K562 (cell line): Measurements from ENCODE around the gene PMPCA. TPM values are rescaled to one million over a fixed set of nuclear protein-coding genes. Genes with fewer than 3 reads are reported as not detected.

Experiments used
- GATAD2B ChIP-seq: fragments of 450-650 bp; IDR thresholded peaks from 2 replicates; pipeline ENCODE4 v1.6.1; 2017; ENCODE audit warnings: mild to moderate bottlenecking, borderline replicate concordance
- GTF2B ChIP-seq: IDR thresholded peaks from 2 replicates; pipeline ENCODE4 v1.6.1; 2011; ENCODE audit not compliant: insufficient read length; ENCODE audit errors: extremely low read depth
- MGA ChIP-seq: fragments of 450-650 bp; IDR thresholded peaks from 2 replicates; pipeline ENCODE4 v1.6.1; 2016; ENCODE audit warnings: mild to moderate bottlenecking, moderate library complexity
- NKRF ChIP-seq: fragments of 450-650 bp; IDR thresholded peaks from 2 replicates; pipeline ENCODE4 v1.6.1; 2016; ENCODE audit warnings: borderline replicate concordance
- SIRT6 ChIP-seq: IDR thresholded peaks from one replicate; pipeline ENCODE4 v1.6.1; 2012; ENCODE audit warnings: low read depth, mild to moderate bottlenecking, control low read depth, inconsistent platforms, low read length, moderate library complexity
- TAF7 ChIP-seq: fragments of 450-650 bp; IDR thresholded peaks from 2 replicates; pipeline ENCODE4 v1.6.1; 2016; ENCODE audit warnings: missing genetic modification characterization, missing compliant biosample characterization
- YBX1 ChIP-seq: fragments of 450-650 bp; IDR thresholded peaks from 2 replicates; pipeline ENCODE4 v1.7.1; 2016; ENCODE audit warnings: mild to moderate bottlenecking
- ZNF282 ChIP-seq: sonication (generic); formaldehyde crosslinking; IDR thresholded peaks from 2 replicates; pipeline ENCODE4 v1.8.1; 2023; ENCODE audit warnings: missing genetic modification reagents
- ZNF740 ChIP-seq, 3 experiments: fragments of 200-800 bp in 1 of 3; sonication (Bioruptor generic) in 1 of 3; sonication (generic) in 1 of 3; formaldehyde crosslinking in 1 of 3; IDR thresholded peaks; 2 replicates each; pipeline versions ENCODE4 v1.6.1 to v1.8.0; 2016 to 2022; ENCODE audit warnings: mild to moderate bottlenecking in 2 of 3, missing compliant biosample characterization in 2 of 3, missing genetic modification characterization in 2 of 3, missing genetic modification reagents in 1 of 3
- polyA plus RNA-seq, 8 experiments: library from polyadenylated mRNA; depleted of rRNA in 4 of 8; stranded (reverse) in 5 of 8; unstranded in 3 of 8; fragments of >200 nt; fragmentation: Nextera tagmentation in 2 of 8; fragmentation: Illumina TruSeq in 1 of 8; extraction: Ambion mirVana in 2 of 8; extraction: Trizol in 1 of 8; gene quantifications; 2 replicates each; pipeline versions ENCODE4 v1.2.1 to v1.2.3, GENCODE V29; 2011 to 2014; ENCODE audit warnings: inconsistent platforms in 1 of 8, missing spikeins in 1 of 8
- total RNA-seq, 7 experiments: library from RNA; depleted of rRNA in 6 of 7; stranded (reverse); fragments of >200 nt in 6 of 7; fragmentation: Illumina TruSeq in 2 of 7; extraction: Trizol in 2 of 7; gene quantifications; 2 replicates each; pipeline versions ENCODE4 v1.2.1 to v1.2.3, GENCODE V29; 2011 to 2021; ENCODE audit warnings: low replicate concordance in 1 of 7

PMPCA gene
- total and polyA plus RNA-seq, 9 of the 15 experiments (the other 6 are each of a cell fraction or from before 2014, with no cell fraction given), result 23.9 to 143 (median 86.6) TPM

- TF ChIP-seq MGA (peak; percentile 99), GATAD2B (peak; percentile 99), SIRT6 (no peak), ZNF740 (CRISPR knock-in tag; IDR thresholded peaks at IDR 0.05) (no peak), ZNF740 (tag; IDR thresholded peaks at IDR 0.05) (no peak), ZNF282 (peak; percentile 85), TAF7 (no peak), YBX1 (no peak), NKRF (peak; percentile 82; the same call in 1 of the 2 replicates), GTF2B (no peak)
Measured at GRCh38 chr9:136363106-136363948, 47.1 kb upstream of the PMPCA start, which contains the start of gene DNLZ (continued).
